Measurements from ENCODE around the gene C2CD4A.

- TF ChIP-seq CTCF (IDR thresholded peaks at IDR 0.05) (no peak), POLR2A (IDR thresholded peaks at IDR 0.05) (no peak)
Observed at GRCh38 chr15:62103431-62103830, 36.7 kb downstream of the C2CD4A start.

Data from right lobe of liver (tissue), 4 donors.